ENCODE measurements around the gene ZNF385B.
"Not testable (repeated sequence)": the region's sequence is repeated elsewhere in the genome, so short reads cannot be mapped to it uniquely, and the experiment has no call there.

Gene ZNF385B

DNA sequence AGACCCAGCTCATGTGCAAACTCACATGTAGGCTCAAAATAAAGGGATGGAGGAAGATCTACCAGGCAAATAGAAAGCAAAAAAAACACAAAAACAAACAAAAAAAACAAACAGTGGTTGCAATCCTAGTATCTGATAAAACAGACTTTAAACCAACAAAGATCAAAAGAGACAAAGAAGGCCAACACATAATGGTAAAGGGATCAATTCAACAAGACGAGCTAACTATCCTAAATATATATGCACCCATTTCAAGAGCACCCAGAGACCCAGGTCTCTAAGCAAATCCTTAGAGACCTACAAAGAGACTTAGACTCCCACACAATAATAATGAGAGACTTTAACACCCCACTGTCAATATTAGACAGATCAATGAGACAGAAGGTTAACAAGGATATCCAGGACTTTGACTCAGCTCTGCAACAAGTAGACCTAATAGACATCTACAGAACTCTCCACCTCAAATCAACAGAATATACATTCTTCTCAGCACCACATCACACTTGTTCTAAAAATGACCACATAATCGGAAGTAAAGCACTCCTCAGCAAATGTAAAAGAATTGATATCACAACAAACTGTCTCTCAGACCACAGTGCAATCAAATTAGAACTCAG, 229.5 kb downstream of the ZNF385B start:
- not testable (repeated sequence) for DNase-seq (ENCODE audit: low read depth)

DNA sequence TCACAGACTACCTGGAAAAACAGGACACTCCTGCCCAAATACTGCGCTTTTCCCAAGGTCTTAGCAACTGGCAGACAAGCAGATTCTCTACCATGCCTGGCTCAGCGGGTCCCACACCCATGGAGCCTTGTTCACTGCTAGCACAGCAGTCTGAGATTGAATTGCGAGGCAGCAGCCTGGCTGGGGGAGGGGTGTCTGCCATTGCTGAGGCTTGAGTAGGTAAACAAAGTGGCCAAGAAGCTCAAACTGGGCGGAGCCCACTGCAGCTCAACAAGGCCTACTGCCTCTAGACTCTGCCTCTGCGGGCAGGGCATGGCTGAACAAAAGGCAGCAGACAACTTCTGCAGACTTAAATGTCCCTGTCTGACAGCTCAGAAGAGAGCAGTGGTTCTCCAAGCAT, 231.6 kb downstream of the ZNF385B start:
- DNase-seq (ENCODE audit: low read depth) = not testable (repeated sequence)

- no peak for DNase-seq (ENCODE audit: low read depth)
Measured at GRCh38 chr2:179626261-179626660, 235.2 kb downstream of the ZNF385B start.

DNA sequence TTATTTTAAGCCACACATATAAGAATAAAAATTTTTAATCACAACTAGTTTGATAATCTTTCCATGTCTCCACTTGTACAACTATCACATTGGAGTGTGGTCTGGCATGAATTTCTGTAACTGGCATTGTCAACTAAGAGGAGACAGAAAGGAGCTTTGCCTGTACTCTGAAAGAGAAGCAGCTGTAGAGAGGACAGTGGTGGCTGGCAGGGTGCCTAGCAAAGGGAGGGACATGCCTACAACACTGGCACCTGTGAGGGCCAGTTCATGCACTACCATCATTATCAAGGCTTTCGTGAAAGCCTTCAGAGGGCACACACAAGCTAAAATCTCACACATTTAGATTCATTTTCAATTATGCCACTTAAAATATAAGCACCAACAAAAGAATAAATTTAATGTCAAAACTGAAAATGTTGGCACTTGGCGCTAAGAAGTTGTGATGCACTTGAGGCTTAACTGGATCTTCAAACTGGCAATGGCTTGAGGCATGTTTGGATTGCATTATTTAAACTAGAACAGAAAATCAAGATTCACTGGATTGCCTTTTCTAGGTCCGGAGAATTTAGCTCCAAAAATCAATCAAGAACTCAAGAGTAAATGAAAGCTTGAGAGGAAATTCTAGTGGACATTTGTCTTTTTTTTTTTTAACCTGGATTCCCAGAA, 238.6 kb downstream of the ZNF385B start:
- DNase-seq (ENCODE audit: low read depth) = no peak

GRCh38 chr2:179622112-179622511, 239.3 kb downstream of the ZNF385B start:
- DNase-seq (ENCODE audit: low read depth) = no peak

- no peak for DNase-seq (ENCODE audit: low read depth)
Measured at GRCh38 chr2:179619947-179620467, 241.4 kb downstream of the ZNF385B start.

DNA sequence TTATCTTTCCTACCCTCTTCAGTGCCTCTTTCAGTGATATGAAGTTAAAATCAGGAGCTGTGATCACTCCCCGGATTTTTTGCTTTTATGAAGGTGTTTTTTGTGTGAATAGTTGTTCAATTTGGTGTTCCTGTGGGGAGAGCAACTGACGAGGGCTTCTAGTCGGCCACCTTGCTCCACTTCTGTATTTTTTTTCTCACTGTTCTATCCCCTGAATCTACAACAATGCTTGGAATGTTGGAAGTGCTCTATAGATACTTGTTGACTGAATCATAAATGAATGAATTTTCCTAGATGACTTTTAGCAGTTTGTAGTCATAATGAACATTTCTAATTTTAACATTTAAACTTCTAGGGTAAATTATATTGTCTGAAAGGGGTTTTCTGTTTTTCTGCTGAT, 247.3 kb downstream of the ZNF385B start:
- no peak for DNase-seq (ENCODE audit: low read depth)

GRCh38 chr2:179613701-179614100, 247.7 kb downstream of the ZNF385B start:
- peak; percentile 74 for DNase-seq (ENCODE audit: low read depth)

- DNase-seq (ENCODE audit: low read depth) = no peak
Measured at GRCh38 chr2:179613299-179613651, 248.1 kb downstream of the ZNF385B start.

- peak; percentile 62 for DNase-seq (ENCODE audit: low read depth)
Measured at GRCh38 chr2:179612591-179613298, 248.7 kb downstream of the ZNF385B start.

- peak; percentile 91 for DNase-seq (ENCODE audit: low read depth)
Measured at GRCh38 chr2:179612108-179612507, 249.3 kb downstream of the ZNF385B start.

DNA sequence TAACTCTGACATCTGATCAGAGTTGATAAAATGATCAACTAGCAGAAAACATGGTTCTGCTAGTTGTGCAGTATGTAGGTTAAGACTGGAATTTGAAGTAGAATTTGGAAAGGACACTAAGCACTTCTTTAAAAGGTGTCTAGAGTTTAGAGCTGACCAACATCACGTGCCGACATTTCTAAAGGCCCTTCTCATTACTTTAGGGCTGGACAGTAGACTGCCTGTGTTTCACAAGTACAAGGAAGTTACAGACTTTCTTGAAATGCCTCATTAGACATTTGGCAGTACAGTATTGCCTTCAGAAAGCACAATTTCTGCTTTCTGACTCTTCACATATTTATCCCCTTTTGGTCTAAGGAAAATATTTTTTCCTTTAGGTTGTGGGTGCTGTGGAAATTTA, 255.3 kb downstream of the ZNF385B start:
- DNase-seq (ENCODE audit: low read depth) = no peak

GRCh38 chr2:179605341-179605740, 256.1 kb downstream of the ZNF385B start:
- no peak for DNase-seq (ENCODE audit: low read depth)

DNA sequence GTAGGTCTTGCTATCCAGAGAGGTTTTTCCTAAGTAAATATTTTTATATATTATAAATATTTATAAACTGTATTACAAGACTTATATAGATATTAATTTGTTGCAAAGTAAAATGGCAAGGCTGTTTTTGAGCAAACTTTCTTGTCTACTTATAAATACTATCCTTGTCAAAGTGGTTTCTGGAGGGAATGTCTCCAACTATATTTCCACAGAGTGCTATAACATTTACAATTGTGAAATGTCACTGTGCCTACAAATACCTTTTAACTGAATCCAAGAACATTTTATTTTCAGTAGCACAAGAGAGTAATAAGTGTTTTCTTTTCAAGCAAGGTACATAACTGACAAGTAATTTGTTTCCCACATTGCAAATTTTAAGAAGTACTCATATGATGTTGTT, 256.8 kb downstream of the ZNF385B start:
- DNase-seq (ENCODE audit: low read depth) = peak; percentile 4

DNA sequence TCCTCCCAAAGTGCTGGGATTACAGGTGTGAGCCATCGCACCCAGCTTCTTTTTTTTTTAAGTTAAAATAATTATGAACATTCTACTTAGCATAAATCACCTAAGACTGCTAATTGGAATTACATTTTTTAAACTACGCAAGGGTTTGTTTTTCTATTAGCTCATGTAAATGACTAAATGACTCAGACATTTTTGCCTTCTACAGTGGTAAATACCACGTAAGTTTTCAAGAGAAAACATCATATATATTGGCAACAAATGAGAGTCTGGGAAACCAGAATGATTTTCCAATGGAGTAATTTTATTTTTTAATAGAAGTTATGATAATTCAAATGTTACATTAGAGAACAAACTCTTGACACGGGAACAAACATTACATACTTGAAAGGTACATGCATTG, 259.0 kb downstream of the ZNF385B start:
- DNase-seq (ENCODE audit: low read depth) = no peak

DNA sequence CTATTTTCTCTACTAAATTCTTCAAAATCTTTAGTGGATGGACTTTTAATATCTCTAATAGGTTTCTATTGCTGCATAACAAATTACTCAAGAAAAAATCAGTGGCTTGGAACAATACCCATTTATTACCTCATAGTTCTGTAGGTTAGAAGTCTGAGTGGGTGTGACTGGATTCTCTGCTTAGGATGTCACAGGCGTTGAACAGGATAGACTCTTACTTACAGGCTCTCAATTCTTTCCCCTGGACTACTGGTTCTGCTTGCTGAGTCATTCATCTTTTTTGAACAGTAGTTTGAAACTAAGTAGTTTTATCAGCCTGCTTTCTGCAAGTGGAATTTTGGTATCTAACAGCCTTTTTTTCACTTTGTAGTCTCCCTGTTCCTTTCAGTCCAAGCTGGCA, 265.4 kb downstream of the ZNF385B start:
- peak; percentile 35 for DNase-seq (ENCODE audit: low read depth)

DNA sequence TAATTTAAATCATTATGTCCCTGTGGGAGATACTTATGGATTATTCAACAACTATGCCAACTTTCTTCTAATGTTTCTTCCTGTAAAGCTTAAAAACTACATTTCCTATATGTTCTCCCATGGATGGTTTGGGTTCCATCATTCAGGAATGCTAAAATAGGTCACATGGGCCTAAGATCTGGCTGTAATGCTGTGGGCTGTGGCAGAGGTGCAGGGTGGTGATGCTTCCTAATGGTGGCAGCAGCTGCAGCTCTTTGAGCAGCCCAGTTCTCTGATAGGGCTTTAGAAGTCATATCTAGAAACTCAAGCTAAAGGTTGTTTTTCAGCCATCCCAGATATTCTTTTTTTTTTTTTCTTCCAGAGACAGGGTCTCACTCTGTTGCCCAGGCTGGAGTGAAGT, 266.1 kb downstream of the ZNF385B start:
- DNase-seq (ENCODE audit: low read depth) = no peak

DNA sequence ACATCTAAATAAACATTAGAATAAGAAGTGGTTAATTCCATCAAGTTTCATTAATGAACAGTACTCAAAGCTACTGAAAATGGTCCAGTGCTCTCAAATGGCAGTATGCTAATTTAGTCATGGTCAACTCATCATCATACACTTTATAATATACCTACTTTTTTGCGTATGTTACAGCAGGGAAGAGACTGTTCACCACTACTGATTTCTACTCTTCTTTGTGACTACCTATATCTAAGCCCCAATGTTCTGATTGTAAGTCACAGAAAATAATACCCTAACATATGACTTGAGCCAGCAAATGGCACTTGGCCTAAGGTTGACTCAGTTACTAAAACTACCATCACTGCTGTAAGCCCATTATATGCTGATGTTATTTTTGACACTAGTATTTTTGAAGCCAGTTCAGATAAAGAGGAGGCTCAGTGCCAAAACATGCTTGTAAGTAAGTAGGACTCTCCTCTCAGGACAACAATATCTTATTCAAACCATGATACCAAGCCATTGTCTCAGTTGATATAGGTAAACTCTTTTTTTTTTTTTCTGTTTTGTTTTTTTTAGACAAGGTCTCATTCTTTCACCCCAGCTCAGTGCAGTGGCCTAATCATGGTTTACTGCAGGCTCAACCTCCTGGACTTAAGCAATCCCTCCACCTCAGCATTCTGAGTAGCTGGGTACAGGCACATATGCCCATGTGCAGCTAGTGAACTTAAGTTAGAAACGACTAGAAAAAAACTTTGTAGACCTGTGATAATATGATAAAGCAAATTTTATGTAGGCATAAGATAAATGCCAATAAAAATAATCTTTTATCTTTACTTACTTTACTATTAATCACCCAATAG, 266.9 kb downstream of the ZNF385B start:
- DNase-seq (ENCODE audit: low read depth) = no peak

- DNase-seq (ENCODE audit: low read depth) = no peak
Measured at GRCh38 chr2:179593323-179593722, 268.1 kb downstream of the ZNF385B start.

DNA sequence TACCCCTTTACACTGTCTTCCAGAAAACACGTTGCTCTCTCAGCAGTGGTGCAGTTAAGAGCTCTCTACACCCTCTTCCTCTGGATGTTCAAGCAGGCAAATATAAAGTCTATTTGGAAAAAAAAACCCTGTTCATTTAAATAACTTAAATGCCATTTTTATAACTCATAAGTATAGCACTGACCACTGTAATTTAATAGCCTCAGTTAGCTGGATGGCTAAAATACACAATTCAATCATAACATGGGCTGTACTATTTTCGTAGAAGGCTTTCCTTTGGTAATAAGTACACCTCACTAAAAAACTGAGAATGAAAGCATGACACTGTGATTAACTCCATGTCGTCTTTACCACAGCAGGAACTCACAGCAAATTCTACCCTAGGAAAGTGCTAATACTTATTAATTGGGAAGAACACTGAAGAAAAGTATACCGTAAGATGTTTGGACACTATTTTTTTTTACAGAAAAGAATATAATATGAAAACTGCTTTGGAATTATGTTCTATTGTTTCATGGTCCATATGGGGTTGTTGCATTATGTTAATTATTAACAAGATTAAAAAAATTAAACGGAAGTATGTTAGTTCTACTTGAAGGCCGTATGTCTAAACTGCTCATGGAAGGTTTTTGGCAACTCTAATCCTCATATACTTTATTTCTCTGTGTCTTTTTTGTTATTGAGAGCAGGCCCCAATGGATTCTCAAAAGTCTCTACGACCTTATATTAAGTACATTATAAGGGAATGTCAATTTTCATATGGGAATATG, 269.1 kb downstream of the ZNF385B start:
- DNase-seq (ENCODE audit: low read depth) = peak; percentile 72

DNA sequence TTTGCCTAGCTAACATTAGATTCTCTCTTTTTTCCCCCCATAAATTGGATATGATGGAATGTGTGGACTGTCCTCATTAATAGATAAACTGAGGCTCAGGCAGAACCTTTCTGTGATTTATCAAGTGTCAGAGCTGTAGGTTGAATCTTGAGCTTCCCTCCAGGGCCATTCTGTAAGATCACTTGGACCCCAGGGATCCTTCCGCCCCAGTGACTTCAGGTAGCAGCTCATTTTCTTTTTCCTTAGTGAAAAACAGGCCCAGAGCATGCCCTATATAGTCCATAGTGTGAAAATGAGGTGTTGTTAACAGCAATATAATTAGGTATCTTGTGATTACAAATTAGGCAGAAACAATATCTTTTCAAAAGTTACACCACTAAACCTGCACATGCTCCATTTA, 269.7 kb downstream of the ZNF385B start:
- DNase-seq (ENCODE audit: low read depth) = no peak
